Endothelial cell of umbilical vein (primary cell): ENCODE measurements around the gene SERPINB13. TPM values are rescaled to one million over a fixed set of nuclear protein-coding genes. Genes with fewer than 3 reads are reported as not detected.
"Not testable (repeated sequence)": the region's sequence is repeated elsewhere in the genome, so short reads cannot be mapped to it uniquely, and the experiment has no call there.

Experiments used
- BruUV-seq: library from RNA; stranded (reverse); fragments of 400-500 nt; replicated peaks from 2 replicates; lab custom pipeline; 2021; lab: Mats Ljungman, UMichigan
- CTCF ChIA-PET: fragments of 300-600, 350-600 bp; sonication (Branson Sonifier 250); formaldehyde crosslinking; loops from one replicate; lab custom pipeline; 2021; ENCODE audit warnings: antibody characterized with exemption, inconsistent platforms; lab: Charles Lee
- POLR2A ChIA-PET: fragments of 300-600, 350-600 bp; sonication (Branson Sonifier 250); formaldehyde crosslinking; loops from one replicate; lab custom pipeline; 2021; ENCODE audit warnings: antibody characterized with exemption, inconsistent platforms; lab: Charles Lee
- DNase-seq: peaks from one replicate; pipeline ENCODE4 v3.0.0-alpha.2; 2011; ENCODE audit warnings: low read depth, low spot score
- FAIRE-seq: peaks from 2 replicates; lab custom pipeline; 2011; peaks lifted over from hg19 to GRCh38; lab: Jason Lieb, UNC
- H2AFZ ChIP-seq: 2 replicates; pipeline ENCODE4 v1.6.0; 2012; ENCODE audit warnings: low read depth, low read length, control low read depth, inconsistent platforms
- H3K27ac ChIP-seq: 2 replicates; pipeline ENCODE4 v1.5.1; 2011; ENCODE audit warnings: low read depth, mild to moderate bottlenecking, control low read depth, low read length, moderate library complexity; ENCODE audit not compliant: insufficient read depth
- H3K27me3 ChIP-seq, 2 experiments: 2 replicates each; pipeline versions ENCODE4 v1.6.0 to v1.6.1; 2011; ENCODE audit warnings: low read length in 2 of 2, mixed read lengths in 1 of 2; ENCODE audit not compliant: control insufficient read depth in 2 of 2, insufficient read depth in 2 of 2
- H3K36me3 ChIP-seq, 2 experiments: 2 replicates in 1 of 2; 3 replicates in 1 of 2; pipeline ENCODE4 v1.5.1; 2011; ENCODE audit warnings: low read length in 2 of 2, mild to moderate bottlenecking in 1 of 2, moderate library complexity in 1 of 2; ENCODE audit not compliant: control insufficient read depth in 2 of 2, insufficient read depth in 2 of 2; ENCODE audit errors: extremely low read depth in 1 of 2
- H3K4me1 ChIP-seq: 3 replicates; pipeline ENCODE4 v1.5.1; 2011; ENCODE audit warnings: mild to moderate bottlenecking, low read length; ENCODE audit not compliant: control insufficient read depth, insufficient read depth; ENCODE audit errors: extremely low read depth
- H3K4me2 ChIP-seq: 2 replicates; pipeline ENCODE4 v1.6.1; 2011; ENCODE audit warnings: low read length, control low read depth, mixed read lengths; ENCODE audit not compliant: insufficient read depth
- H3K4me3 ChIP-seq, 3 experiments: fragments of 200-600 bp in 1 of 3; sonication (generic), shearing (Covaris generic) in 1 of 3; replicated peaks in 1 of 3; 2 replicates each; pipeline ENCODE4 v1.5.1; 2011 to 2016; ENCODE audit warnings: control low read depth in 3 of 3, low read length in 3 of 3, mild to moderate bottlenecking in 2 of 3, inconsistent platforms in 1 of 3, low read depth in 1 of 3, moderate library complexity in 1 of 3; ENCODE audit not compliant: insufficient read depth in 1 of 3
- H3K79me2 ChIP-seq: 2 replicates; pipeline ENCODE4 v1.6.0; 2012; ENCODE audit warnings: low read length, inconsistent platforms; ENCODE audit not compliant: control insufficient read depth, insufficient read depth
- H3K9ac ChIP-seq: replicated peaks from 2 replicates; pipeline ENCODE3; 2011; ENCODE audit warnings: low read length, control low read depth; ENCODE audit not compliant: insufficient read depth; ENCODE audit errors: extremely low read depth
- H3K9me1 ChIP-seq: replicated peaks from 3 replicates; pipeline ENCODE4 v1.6.0; 2011; ENCODE audit warnings: mild to moderate bottlenecking, low read length; ENCODE audit not compliant: control insufficient read depth, insufficient read depth; ENCODE audit errors: extremely low read depth
- H3K9me3 ChIP-seq: replicated peaks from 2 replicates; pipeline ENCODE4 v1.5.1; 2012; ENCODE audit warnings: low read length, inconsistent platforms; ENCODE audit not compliant: control insufficient read depth, insufficient read depth
- H4K20me1 ChIP-seq: replicated peaks from 2 replicates; pipeline ENCODE3; 2011; ENCODE audit warnings: mild to moderate bottlenecking, low read length; ENCODE audit not compliant: control insufficient read depth, insufficient read depth; ENCODE audit errors: extremely low read depth
- dilution Hi-C: fragments of 300-500 bp; cut with MboI; formaldehyde crosslinking; loops from one replicate; pipeline ENCODE4 v1.15.0; 2019; ENCODE audit warnings: low sequenced_read_pairs; ENCODE audit not compliant: extremely low pct_ligation_motif_present
- intact Hi-C: fragments of 100-400 bp; cut with micrococcal nuclease; formaldehyde crosslinking; loops from one replicate; pipeline ENCODE4 v1.10.0; 2022
- polyA plus RNA-seq, 4 experiments: library from polyadenylated mRNA; depleted of rRNA in 3 of 4; stranded (reverse) in 3 of 4; unstranded in 1 of 4; fragments of >200 nt; gene quantifications; 2 replicates each; pipeline versions ENCODE4 v1.2.1 to v1.2.3, GENCODE V29; 2011 to 2012; ENCODE audit warnings: missing spikeins in 1 of 4
- total RNA-seq: library from RNA; stranded (reverse); gene quantifications from 2 replicates; pipeline ENCODE4 v1.2.3, GENCODE V29; 2021

The SERPINB13 gene
- total and polyA plus RNA-seq, 2 donors (not counting 3 experiments of a cell fraction or from before 2014, with no cell fraction given), result not detected

DNA sequence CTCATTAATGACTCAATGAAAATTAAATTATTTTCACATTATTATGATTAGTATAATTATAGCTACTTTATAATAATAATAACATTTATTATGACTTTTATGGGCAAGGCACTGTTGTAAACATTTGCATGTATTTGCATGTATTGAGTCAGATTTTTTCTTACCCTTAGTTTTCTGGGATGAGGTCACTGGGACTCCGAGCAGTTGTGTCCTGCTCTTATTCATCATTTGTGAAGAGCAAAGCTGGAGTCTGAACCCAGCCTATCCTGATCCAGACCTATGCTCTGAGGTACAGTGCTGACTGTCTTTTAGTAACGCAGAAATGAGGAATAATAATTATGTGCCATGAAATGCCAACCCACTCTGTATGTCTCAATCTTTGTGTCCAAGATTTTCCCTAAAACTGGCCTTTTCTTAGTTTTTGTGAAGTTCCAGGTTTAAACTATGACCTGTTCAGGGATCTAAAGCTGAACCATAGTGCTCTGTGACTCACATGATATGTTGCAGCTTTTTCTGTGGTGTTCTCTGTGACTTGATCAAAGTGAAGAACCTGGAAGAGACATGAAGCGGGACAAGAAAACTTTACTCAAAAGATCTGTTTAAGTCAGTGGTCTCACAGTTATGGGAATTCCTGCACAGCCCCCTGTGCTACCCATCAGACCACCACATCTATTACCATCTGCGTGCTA, 55.7 kb downstream of the SERPINB13 start:
- H3K9ac ChIP-seq, FAIRE-seq, H3K9me3 ChIP-seq, H3K27me3 ChIP-seq, CTCF ChIA-PET, H3K9me1 ChIP-seq, H3K79me2 ChIP-seq, H2AFZ ChIP-seq, H3K27ac ChIP-seq, dilution Hi-C loops, POLR2A ChIA-PET, DNase-seq, H3K4me2 ChIP-seq, H3K4me1 ChIP-seq, H4K20me1 ChIP-seq, H3K4me3 ChIP-seq, H3K36me3 ChIP-seq, intact Hi-C loops, BruUV-seq: not testable (repeated sequence)

- H3K27me3 ChIP-seq, H3K9me1 ChIP-seq, H3K4me2 ChIP-seq, H3K79me2 ChIP-seq, DNase-seq, H3K27ac ChIP-seq, BruUV-seq, H3K36me3 ChIP-seq, H3K4me1 ChIP-seq, H3K9ac ChIP-seq, H4K20me1 ChIP-seq, H2AFZ ChIP-seq, FAIRE-seq, CTCF ChIA-PET, dilution Hi-C loops, H3K4me3 ChIP-seq, H3K9me3 ChIP-seq, intact Hi-C loops, POLR2A ChIA-PET: not testable (repeated sequence)
Observed at GRCh38 chr18:63644142-63644541, 57.0 kb downstream of the SERPINB13 start, which contains the start of gene SERPINB4. Gene SERPINB4, minus strand, starts transcription at chr18:63644256. Its CDS starts 679 bp downstream, at chr18:63643577.

DNA sequence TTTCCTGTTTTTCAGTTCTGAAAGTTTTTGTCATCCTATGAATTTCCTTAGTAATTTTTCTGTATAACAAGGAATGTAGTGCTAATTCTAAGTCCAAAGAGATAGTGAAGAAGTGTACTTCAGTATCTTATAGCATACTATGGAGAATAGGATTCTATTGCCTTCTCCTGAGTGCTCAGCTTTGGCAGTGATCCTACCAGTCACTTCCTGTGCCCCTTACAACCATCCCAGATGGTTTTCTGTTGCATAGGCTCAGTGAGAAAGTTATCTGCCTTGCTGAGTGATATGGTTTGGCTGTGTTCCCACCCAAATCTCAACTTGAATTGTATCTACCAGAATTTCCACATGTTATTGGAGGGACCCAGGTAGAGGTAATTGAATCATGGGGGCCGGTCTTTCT, 57.6 kb downstream of the SERPINB13 start:
- H3K4me2 ChIP-seq, intact Hi-C loops, H2AFZ ChIP-seq, DNase-seq, BruUV-seq, H3K4me3 ChIP-seq, H3K27ac ChIP-seq, H3K36me3 ChIP-seq, H3K9me1 ChIP-seq, H3K9me3 ChIP-seq, dilution Hi-C loops, FAIRE-seq, H3K79me2 ChIP-seq, H4K20me1 ChIP-seq, POLR2A ChIA-PET, H3K4me1 ChIP-seq, H3K9ac ChIP-seq, CTCF ChIA-PET, H3K27me3 ChIP-seq: not testable (repeated sequence)
